ENCODE measurements around the gene RARRES1.

Gene RARRES1

DNA sequence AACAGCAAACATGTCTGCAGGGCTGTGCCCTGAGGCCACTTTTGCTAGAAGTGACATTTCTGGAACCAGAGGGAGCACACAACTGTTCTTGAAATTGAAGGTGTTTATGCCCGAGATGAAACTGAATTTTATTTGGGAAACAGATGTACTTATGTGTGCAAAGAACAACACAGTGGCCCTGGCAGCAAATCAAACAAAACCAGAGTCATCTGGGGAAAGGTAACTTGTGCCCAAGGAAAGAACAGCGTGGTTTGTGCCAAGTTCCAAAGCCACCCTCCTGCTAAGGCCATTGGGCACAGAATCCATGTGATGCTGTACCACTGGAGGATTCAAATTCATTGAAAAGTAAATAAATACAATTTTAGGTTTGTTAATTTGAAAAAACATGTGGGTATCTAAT lies 31.2 kb upstream of the RARRES1 start:
- DNase-seq, result no peak

DNA sequence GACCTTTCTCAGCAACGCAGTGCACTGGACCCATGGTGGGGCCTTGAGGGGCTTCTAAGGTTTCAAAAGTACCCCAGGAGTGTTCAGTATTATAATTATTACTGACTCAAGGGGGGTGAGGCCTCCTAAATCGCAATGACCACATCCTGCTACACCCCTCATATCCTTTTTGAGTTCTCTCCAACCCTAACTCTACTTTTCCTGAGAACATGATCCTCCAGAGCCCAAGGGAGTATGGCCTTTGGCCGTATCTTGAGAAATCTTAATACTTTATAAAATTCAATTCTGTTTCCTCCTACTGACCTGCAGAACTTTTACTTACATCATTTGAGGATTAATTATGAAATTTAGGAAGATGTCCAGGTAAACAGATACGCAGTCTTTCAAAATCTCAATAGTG lies 30.4 kb upstream of the RARRES1 start:
- DNase-seq, result no peak

GRCh38 chr3:158761350-158761749 lies 29.1 kb upstream of the RARRES1 start:
- no peak for DNase-seq

DNA sequence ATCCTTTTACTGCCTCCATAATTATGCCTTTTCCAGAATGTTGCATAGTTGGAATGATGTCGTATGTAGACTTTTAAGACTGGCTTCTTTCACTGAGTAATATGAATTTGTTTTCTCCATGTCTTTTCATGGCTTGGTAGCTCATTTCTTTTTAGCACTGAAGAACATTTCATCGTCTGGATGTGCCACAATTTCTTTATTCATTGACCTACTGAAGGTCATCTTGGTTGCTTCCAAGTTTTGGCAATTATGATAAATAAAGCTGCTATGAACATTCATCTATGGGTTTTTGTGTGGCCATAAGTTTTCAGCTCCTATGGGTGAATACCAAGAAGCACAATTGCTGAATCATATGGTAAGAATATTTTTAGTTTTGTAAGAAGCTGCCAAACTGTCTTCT lies 23.2 kb upstream of the RARRES1 start:
- no peak for DNase-seq

DNA sequence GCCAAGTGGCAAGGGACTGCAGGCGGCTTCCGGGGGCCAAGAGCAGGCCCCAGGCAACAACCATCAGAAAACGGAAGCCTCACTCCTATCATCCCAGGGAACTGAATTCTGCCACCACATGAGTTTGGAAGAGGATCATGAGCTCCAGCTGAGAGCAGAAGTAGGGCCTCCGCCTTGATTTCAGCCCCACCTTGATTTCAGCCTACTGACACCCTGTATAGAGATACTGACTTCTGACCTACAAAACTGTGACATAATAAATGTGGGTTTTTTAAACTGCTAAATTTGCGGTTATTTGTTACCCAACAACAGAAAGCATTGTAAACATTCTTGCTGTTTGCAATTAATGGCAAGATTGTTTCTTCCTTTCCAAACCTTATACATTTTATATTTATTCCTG lies 21.6 kb upstream of the RARRES1 start:
- no peak for DNase-seq

- DNase-seq, result no peak
Observed at GRCh38 chr3:158751316-158751715, 19.1 kb upstream of the RARRES1 start.

- DNase-seq, result no peak
Observed at GRCh38 chr3:158750016-158750415, 17.8 kb upstream of the RARRES1 start.

- no peak for DNase-seq
Observed at GRCh38 chr3:158749526-158749925, 17.3 kb upstream of the RARRES1 start.

DNA sequence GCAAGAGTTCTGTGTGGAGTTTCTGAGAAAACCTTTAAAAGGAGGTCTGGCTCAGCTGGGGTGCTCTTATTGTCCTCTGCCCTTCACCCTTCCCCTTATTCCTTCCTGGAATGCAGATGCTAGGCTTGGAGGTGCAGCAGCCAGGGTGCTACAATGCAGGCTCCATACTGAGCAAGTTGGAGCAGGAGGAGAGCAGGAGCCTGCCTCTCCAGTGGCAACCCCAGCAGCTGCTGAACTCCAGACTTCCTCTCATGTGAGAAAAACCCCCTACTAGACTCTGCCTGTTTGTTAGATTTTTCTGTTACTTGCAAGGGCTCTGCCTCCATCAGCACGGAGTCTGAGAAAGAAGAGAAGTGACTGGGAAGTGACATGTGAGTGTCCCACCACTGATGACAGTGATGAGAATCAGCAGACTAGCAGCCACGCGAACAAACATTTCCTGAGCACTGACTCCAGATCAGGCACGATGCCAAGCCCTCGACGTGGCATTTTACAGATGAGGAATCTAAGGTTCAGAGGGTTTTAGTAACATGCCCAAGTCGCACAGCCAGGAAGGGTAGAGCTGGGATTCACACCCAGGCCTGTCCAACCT lies 16.1 kb upstream of the RARRES1 start:
- no peak for DNase-seq

- no peak for DNase-seq
Observed at GRCh38 chr3:158747417-158747816, 15.2 kb upstream of the RARRES1 start.

GRCh38 chr3:158745551-158745950 lies 13.3 kb upstream of the RARRES1 start:
- no peak for DNase-seq

DNA sequence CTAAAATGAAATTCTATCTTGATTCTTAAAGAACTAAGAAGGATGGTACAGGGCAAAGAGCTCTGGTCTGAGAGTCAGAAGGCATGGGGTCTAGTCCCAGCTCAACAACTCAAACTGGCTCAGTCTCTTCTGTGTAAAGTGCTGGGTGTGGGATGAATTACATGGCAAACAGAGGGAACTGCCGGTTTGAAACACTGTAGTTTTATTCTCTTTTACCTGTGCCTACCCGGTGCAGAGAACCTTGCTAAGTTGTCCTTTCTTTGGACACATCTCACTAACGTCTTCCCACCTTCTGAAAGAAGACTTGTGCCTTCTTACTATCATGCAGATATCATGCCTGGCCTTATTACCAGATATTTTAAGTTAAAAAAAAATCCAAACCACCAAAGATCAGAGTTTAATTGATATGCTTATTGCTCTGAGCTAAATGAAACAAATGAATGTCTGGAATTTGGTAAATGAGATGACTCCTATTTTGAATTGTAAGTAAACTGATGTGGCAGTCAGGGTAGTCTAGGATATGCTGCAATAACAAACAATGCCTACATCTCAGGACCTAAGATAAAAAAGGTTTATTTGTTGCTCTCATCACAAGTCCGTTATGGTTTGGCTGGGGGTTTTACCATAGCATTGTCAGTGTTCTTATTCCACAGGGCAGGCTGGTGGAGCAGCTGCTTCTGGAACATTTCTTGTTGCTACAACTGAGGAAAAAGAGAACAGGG lies 12.5 kb upstream of the RARRES1 start:
- DNase-seq, result no peak

DNA sequence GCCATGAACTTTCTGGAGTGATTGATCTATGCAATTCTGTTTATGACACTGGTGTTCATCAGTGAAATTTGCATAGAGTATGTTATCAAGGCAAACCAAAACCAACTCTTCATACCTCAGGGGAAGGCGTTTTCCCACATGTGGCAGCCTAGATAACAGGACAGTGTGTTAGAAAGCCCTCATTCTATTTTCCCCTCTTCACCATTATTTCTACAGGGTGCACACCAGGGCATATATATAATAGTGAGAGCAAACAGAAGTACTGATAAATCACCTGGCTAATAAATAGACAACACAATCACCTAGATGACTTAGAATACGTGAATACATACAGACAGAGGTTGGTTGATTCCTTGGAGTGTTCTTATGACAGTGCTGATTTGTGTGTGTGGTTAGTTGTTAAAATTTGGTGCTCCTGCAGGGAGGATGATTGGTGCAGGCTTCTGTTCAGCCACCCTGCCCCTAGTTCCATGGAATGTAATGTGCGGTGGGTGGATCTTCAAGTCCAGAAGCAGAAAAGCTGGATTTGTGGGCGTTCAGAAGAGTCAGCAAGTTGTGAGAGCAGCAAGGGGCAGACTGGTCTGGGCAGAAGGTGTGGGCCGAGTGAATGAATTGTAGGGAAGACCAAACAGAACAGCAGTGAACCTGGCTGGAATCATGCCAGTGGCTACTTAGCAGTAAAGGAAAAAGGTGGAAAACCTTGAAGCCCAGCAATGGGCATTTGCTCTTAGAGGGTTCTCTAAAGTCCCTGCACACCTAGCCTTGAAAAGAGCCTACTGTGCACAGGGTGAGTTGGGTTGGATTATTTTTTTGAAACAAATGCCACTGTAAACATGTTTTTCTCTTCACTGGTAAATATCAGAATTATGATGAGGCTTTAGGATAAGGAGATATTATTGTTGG lies 11.7 kb upstream of the RARRES1 start:
- no peak for DNase-seq

DNA sequence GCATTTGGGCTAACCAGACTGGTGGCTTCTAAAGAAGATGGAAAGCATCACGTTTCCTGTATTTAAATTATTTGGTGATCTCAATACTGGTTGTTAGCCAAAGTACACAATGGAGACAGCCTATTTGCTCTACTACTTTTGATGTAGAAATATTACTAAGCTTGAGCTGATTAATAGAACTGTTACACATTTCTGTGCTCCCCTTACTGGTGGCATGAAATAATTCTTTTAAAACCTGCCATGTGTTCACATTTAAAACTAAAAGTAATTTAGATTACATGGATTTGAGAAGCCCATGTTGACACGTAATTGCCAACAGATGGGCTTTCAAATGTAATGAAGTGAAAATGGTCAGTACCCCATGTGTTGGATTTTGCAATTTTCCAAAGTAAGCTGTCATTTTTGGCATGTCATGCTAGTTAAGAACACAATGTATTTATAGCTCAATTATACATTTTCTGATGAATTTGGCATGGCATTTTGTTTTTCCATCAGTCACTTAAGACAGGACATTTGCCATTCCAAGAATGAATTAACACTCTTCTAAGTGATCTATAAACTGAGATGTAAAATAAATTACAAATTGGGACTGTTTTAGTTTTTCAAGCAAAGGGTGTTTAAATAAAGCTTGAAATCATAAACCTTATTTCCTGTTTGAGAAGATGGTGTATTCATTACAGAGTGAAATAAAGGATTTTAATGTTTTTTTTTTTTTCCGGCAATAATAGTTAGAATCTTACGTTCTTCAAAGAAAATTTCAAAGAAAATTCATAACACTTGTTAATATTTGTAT lies 10.8 kb upstream of the RARRES1 start:
- DNase-seq, result no peak

DNA sequence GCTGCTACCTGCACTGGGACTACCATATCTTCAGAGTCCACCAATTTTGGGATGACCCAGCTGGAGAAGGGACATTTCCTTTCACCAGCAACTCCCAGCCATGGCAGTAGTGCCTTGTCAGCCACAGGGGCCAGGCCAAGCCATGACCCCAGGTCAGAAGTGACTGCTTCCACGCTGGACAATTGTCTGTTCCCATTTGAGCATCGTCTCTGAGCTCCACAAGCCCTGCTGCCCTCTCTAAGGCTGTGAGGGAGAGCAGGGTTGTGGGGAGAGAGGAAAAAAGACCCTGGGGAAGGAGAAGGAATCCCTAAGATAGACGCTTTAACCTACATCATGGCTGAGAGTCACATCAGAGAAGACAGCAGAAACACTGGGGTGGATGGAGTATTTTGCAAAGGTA lies 7.4 kb upstream of the RARRES1 start:
- DNase-seq, result no peak

- DNase-seq, result no peak
Observed at GRCh38 chr3:158739078-158739477, 6.8 kb upstream of the RARRES1 start.

GRCh38 chr3:158738653-158739052 lies 6.4 kb upstream of the RARRES1 start:
- DNase-seq, result no peak

DNA sequence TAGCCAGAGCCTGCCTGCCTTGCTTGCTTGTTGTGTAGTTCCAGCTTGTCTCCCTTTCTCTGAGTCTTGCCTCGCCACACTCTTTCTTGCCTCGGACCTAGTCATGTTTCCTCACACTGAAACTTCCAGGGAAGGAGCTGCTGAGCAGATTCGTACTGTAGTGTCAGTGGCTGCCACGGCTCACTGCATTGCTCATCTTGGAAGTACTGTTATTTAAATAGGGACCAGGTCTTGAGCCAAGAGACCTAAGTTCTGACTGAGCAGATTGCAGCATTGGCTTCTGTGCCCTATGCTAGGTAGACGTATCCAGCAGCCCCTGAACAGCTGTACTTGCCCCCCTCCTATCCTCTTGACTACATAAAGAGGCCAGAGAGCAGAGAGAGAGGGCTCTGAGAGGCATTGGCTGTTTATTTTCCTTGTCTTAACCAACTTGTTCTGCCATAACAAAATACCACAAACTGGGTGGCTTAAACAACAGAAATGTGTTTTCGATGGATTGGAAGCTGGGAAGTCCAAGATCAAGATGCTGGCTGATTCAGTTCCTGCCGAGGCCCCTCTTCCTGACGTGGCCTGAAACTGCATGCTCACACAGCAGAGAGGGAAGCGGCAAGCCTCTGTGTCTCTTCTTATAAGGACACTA lies 5.8 kb upstream of the RARRES1 start:
- no peak for DNase-seq

DNA sequence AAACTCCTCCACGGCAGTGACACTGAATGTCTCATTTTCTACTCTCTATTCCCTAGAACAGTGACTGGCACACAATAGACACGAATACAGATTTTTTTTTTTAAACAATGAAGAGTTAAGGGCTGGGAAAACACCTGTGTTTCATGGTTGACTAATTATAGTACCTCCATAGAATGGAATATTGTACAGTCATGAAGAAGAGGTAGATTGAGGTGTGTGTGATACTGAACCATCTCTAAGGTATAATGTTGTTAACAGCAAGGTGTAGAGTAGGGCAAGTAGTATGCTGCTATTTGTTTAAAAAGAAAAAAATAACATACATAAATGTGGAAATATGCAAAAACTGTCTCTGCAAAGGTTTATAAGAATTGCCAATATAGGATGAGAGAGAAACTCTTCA lies 5.2 kb upstream of the RARRES1 start:
- no peak for DNase-seq

- DNase-seq, result no peak
Observed at GRCh38 chr3:158735296-158736033, 3.2 kb upstream of the RARRES1 start.

GRCh38 chr3:158733656-158734055 lies 1.4 kb upstream of the RARRES1 start:
- DNase-seq, result no peak

DNA sequence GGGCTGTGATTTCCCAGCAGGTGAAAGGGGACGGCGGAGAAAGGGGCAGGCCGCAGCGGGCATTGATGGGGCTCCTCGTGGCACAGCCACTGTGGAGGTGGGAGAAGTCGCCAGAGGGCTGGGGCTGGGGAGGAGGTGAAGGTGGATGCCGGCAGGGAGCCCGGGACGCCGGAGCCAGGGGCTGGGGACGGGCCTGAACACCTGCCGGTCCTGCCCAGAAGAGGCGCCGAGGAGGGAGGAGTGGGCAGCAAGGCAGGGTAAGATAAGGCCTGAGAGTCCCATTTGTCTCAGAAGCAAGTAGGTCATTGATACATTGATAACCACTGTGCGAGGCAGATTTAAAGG lies 571 bp upstream of the RARRES1 start:
- no peak for DNase-seq

Data from activated CD4-positive, alpha-beta T cell treated with anti-CD3 and anti-CD28 coated beads, Interleukin-2, amount 50 U/mL, for 1 hour (primary cell).